HG02870 (cell line): Measurements from ENCODE around the gene WNK4.
"Not testable (repeated sequence)": the region's sequence is repeated elsewhere in the genome, so short reads cannot be mapped to it uniquely, and the experiment has no call there.

Experiments
- ATAC-seq: cut with Tn5 transposase; IDR thresholded peaks from one replicate; pipeline ENCODE4 v1.9.1; 2021; ENCODE audit warnings: mild to moderate bottlenecking, moderate library complexity; ENCODE audit not compliant: unreplicated experiment

The WNK4 gene

GRCh38 chr17:42779936-42780850 lies at the start of gene WNK4:
TSS of gene WNK4 (plus strand) at chr17:42780610. CDS start at chr17:42780699, 89 bp downstream.
- no peak for ATAC-seq

DNA sequence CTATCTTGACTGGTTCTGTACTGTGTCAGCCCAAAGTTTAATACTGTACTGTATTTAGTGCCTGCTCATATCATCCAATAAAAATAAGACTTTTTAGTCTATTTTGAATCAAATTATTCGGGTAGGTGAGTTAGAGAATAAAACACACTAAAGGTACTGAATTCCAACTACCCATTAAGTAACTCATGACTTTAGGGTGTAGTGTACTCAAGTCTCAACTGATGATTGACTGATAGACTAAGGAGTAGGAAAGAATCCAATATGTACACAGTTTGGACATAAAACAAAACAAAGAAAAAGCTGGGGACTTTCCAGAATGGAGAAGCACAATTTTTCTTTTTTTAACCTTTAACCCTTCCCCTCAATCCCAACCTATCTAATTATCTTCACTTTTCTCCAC lies 39.7 kb upstream of the WNK4 start:
- ATAC-seq: no peak

GRCh38 chr17:42742916-42743315 lies 37.5 kb upstream of the WNK4 start:
- not testable (repeated sequence) for ATAC-seq

DNA sequence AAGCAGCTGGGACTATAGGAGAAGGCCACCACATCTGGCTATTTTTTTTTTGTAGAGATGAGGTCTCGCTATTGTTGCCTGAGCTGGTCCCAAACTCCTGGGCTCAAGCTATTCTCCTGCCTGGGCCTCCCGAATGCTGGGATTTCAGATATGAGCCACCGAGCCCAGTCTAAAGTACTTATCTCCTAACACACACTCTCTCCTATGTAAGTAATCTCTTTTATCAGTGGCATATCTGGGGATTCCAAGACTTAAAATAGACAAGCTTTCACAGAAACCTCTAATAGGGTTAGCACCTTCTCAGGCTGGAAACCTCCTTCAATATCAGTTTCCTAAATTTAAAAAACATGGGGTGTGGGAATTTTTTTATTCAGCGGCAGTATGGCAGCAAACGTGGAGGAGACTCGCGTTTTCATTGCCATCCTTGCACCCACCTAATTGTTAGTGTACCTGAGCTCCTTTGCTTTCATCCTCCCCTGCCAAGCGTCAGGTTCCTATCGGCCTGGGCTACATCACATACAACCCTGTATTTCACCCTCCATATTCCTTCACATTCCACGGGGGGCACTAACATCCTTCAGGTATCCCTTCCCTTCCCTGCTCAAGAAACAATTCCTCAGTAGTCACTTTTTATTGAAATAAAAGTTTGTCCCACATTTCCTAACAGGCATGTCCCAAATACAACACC lies 36.7 kb upstream of the WNK4 start:
- no peak for ATAC-seq

DNA sequence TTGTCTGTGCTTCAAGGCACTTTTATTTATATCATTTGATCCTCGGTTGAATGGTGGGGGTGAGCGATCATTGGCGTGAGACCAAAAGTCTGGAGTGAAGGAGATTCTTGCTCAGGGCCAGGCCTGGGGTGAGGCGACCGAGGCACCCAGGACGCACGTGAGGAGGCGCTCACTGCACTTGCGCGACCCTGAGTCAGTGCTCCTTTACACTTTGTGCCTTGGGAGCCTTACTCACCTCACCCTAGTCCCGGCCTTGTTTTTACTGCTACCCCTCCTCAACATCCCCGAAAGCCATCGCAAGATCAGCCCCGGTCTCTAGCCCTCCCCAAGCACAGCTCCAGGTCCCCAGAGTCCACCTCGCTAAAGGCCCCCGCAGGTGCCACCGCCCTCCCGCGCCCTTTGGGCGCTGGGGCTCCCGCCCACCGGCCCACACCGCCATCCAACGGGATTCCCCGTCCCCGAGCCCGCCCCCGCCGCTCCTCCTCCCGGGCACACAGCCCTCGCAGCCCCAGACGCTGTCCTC lies 36.1 kb upstream of the WNK4 start:
- ATAC-seq: peak; percentile 60

- peak; percentile 47 for ATAC-seq
These were observed 35.4 kb upstream of the WNK4 start, which contains the start of gene EZH1 for GRCh38 chr17:42744806-42745617. TSS of gene EZH1 (minus strand) at chr17:42745040. CDS start at chr17:42728941, 16,099 bp downstream.

DNA sequence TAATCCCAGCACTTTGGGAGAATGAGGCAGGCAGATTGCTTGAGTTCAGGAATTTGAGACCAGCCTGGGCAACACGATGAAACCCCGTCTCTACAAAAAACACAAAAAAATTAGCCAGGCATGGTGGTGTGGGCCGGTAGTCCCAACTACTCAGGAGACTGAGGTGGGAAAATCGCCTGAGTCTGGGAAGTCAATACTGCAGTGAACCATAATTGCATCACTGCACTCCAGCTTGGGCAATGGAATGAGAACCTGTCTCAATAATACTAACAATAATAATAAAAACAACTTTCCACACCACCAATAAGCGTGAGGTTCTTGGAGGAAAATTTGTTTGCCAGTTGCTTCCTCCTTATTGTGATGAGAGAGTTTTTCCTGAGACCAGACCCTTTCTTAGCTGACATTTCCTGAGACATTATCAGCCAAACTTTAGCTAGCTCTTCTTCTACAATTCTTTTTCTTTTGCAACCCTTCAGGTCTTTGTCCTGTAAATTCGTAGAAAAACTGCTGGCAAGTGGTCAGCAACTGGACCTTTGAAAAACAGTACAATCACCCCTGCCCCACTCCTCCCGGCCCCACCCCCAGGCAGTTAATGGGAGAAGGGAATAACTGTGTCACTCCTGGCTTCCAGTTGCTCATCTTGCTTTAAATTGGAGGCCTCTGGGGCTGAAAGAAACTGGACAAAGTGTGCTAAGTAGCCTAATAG lies 32.1 kb upstream of the WNK4 start:
- no peak for ATAC-seq

DNA sequence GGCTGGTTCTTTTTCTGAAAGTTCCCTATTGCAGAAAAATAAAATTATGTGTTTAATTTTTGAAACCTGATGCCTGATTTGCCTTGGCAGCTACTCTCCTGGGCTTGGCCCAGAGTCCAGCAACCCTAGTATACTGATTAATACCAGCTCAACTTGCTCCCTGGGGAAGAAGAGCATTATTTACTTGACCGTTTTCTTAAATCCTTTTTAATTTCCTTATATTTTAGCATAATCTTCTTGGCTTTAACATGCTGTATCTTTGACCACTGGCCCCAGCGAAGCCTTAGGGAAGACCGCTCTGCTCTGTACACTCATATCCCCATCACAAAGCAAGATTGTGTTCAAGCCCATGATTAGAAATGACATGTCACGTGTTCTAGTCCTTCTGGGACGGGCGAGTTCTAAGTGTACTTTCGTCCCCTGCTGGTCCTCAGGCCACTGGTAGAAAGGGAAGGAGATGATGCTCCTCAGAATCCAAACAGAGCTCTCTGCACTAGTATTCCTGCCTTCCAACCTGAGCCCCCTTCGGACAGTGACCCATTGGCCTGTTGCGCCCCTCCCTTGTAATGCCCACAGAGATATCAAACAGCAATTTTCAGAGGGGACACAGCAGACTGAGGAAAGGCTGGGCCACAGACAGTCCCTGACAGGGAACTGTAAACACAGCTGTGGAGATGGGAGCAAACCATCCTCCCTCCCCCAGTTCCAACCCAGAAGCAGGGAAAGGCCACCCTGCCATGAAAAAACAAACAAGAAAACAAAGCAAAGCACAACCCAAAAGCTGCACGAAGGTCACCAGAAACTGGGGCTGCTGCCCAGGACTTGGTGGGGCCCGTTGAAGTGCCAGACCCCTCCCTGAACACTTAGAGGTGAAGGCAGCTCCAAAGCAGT lies 31.3 kb upstream of the WNK4 start:
- ATAC-seq: no peak

- no peak for ATAC-seq
These were observed 29.6 kb upstream of the WNK4 start for GRCh38 chr17:42750739-42751344.

DNA sequence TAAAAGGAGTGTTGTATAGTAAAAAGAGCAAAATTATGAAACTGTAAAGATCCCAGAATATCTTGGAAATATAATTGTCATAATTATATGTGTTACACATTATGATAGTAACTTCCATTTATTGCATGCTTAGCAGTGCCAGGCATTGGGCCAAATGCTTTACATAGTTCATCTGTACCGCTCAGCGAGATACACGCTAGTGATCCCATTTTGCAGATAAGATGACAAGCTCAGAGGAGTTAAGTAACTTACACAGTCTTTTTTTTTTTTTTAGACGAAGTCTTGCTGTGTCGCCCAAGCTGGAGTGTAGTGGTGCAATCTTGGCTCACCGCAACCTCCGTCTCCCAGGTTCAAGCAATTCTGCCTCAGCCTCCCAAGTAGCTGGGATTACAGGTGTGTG lies 28.8 kb upstream of the WNK4 start:
- no peak for ATAC-seq

GRCh38 chr17:42754782-42755181 lies 25.6 kb upstream of the WNK4 start:
- no peak for ATAC-seq

- no peak for ATAC-seq
These were observed 20.3 kb upstream of the WNK4 start for GRCh38 chr17:42759982-42760651.

DNA sequence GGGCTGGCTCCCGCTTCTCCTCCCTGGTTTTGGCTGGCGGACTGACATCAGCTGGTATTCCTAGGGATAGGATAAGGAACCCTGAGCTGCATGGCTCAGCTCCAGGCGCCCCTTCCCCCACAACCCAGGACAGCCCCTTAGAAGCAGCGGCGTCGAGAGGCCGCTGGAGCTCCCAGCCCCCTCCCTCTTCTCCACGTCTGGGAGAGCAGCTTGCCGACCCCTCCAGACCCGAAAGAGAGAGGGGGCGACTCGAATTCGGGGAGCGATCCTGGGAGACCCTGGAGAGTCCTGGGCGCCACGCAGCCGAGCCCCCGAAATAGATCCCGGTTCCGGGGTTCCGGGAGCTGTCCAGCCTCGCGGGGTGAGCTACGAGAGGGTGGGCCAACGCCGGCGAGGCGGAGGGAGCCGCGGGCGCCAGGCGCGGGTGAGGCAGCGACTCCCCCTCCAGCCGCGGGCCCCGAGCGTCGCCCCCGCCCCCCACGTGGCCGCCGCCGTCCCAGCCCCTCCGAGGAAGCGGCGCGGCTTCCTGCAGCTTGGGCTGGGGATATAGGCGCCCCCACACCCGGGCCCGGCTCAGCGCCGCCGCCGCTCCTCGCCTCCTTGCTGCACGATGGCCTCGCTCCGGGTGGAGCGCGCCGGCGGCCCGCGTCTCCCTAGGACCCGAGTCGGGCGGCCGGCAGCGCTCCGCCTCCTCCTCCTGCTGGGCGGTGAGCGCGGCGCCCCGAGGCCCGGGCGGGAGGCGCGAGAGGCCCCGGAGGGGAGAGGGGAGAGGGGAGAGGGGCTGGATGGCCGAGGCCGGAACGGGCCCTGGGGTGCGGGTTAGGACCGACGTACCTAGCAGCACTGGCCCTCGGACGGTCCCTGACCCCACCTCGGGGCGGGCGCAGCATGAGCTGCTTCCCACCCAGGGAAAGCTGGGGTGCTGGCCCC lies 19.5 kb upstream of the WNK4 start, which contains the start of gene RAMP2:
Gene RAMP2 (plus strand): TSS at position 576 of the 930 bp plus-strand sequence. CDS start 35 bp downstream, at position 611.
- no peak for ATAC-seq

DNA sequence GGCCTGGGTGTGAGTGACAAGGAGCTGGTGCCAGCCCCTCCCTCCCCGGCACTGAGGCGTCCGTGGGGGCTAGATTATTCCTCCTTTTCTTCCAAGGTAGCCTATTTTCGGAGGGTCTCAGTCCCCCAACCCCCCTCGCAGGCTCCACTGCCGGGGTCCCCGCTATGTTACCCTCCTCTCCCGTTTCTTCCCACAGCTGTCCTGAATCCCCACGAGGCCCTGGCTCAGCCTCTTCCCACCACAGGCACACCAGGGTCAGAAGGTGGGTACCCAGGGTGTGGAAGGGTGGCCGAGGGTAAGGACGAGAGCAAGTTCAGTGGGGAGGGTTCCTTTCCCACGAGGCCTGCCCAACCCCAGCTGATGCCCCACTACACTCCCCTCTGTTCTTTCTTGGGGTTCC lies 18.8 kb upstream of the WNK4 start:
- ATAC-seq: no peak

DNA sequence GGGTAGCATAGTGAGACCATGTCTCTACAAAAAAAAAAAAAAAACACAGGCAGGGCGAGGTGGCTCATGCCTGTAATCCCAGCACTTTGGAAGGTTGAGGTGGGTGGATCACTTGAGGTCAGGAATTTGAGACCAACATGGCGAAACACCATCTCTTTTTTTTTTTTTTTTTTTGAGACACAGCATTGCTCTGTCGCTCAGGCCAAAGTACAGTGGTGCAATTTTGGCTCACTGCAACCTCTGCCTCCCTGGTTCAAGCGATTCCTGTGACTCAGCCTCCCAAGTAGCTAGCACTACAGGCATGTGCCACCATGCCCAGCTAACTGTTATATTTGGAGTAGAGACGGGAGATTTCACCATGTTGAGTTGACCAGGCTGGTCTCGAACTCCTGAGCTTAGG lies 14.3 kb upstream of the WNK4 start:
- no peak for ATAC-seq

DNA sequence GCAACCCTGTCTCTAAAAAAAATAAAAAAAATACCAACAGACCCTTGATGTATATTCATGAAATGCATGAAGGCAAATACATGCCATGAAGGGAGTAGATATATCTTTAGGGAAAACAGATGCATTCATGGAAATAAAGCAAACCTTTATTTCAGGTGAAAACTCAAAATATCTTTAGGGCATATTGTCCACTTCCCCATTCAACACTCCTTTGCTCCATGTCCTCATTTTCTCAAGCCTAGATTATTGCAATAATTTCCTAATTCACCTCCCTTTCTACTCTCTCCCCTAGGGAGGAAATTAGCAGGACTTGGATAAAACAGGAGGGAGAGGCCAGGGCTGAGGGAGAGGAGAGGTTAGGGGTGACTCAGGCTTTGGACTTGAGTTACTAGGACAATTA lies 12.9 kb upstream of the WNK4 start:
- ATAC-seq: no peak

- not testable (repeated sequence) for ATAC-seq
These were observed 12.4 kb upstream of the WNK4 start for GRCh38 chr17:42768006-42768405.
